Measurements from ENCODE around the gene STK35. TPM values are rescaled to one million over a fixed set of nuclear protein-coding genes. Genes with fewer than 3 reads are reported as not detected.
A peak's percentile ranks its signal among the peaks of the same experiment; 100 is the strongest.

Gene STK35
- polyA plus RNA-seq, 1 experiment: 8.2 TPM

- Histone ChIP-seq H3K4me3 (ENCODE audit: low read depth, low read length) (no peak overlapping the region), H3K27me3 (ENCODE audit: control insufficient read depth, insufficient read depth, low read length) (no peaks in the 10 kb centered on the region), H3K36me3 (ENCODE audit: control insufficient read depth, insufficient read depth, low read length) (peaks cover 3% of the 10 kb centered on the region; the same call in 1 of the 2 replicates)
- ChIA-PET POLR2A (no interaction called here), CTCF (interaction anchor here (0.7 kb wide), 1 partner anchor 38 kb away, joined by 3 read pairs; no protein-coding TSS in a partner anchor)
- TF ChIP-seq CTCF (IDR thresholded peaks at IDR 0.05; ENCODE audit: insufficient read depth, low read depth, low read length): no peak
- DNase-seq (ENCODE audit: low read depth): no peak
Observed at GRCh38 chr20:2150660-2151059, 49.0 kb downstream of the STK35 start.

GRCh38 chr20:2151858-2152281 lies 50.2 kb downstream of the STK35 start:
- no peak for TF ChIP-seq CTCF (IDR thresholded peaks at IDR 0.05; ENCODE audit: insufficient read depth, low read depth, low read length)
- Histone ChIP-seq H3K27me3 (ENCODE audit: control insufficient read depth, insufficient read depth, low read length) (no peaks in the 10 kb centered on the region), H3K4me3 (ENCODE audit: low read depth, low read length) (no peak overlapping the region), H3K36me3 (ENCODE audit: control insufficient read depth, insufficient read depth, low read length) (no peaks in the 10 kb centered on the region; the same call in 1 of the 2 replicates)
- CTCF ChIA-PET: interaction anchor here (0.6 to 1.1 kb wide), 2 partner anchors 21 to 219 kb away, joined by 3 to 7 read pairs; no protein-coding TSS in a partner anchor
- POLR2A ChIA-PET: no interaction called here
- DNase-seq (ENCODE audit: low read depth): peak; percentile 26

DNA sequence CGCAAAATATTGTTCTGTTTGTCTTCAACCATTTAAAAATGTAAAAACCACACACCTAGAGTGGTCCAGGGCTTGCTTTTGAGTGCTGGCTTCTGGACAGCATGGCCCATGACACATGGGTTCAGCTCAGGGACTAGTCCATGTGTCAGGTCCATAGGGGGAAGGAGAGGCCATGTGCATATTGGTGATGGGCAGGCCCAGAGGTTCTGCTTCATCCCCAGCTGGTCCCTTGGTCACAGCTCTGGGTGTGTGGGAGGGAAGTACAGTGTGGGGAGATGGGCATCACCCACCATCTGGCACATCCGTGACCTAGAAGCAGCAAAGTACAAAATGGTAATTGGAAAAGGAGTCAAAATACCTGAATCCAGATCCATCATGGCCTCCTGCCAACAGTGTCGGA lies 50.7 kb downstream of the STK35 start:
- TF ChIP-seq CTCF (IDR thresholded peaks at IDR 0.05; ENCODE audit: insufficient read depth, low read depth, low read length): no peak
- CTCF ChIA-PET: interaction anchor here (1.1 kb wide), 1 partner anchor 20 kb away, joined by 7 read pairs; no protein-coding TSS in a partner anchor
- Histone ChIP-seq H3K27me3 (ENCODE audit: control insufficient read depth, insufficient read depth, low read length) (no peaks in the 10 kb centered on the region), H3K4me3 (ENCODE audit: low read depth, low read length) (no peak overlapping the region), H3K36me3 (ENCODE audit: control insufficient read depth, insufficient read depth, low read length) (no peaks in the 10 kb centered on the region)
- POLR2A ChIA-PET: no interaction called here
- no peak for DNase-seq (ENCODE audit: low read depth)

DNA sequence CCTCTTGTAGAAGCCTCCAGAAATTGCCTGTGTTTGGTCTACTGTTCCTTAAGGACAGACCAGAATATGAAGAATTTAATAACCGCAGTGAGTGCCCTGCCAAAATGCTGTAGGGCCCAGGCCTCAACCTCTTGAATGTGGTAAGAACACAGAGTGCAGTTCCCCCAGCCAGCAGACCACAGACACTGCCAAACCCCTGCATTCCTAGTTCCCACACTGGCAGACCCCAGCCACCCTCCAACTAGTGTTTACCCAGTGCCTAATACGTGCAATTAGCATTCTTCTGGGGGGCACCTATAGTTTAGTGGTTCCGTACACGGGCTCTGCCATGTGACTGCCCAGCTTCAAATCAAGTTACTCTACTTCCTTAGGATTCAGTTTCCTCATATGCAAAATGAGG lies 51.7 kb downstream of the STK35 start:
- H3K36me3 ChIP-seq (ENCODE audit: control insufficient read depth, insufficient read depth, low read length): no peaks in the 10 kb centered on the region
- H3K27me3 ChIP-seq (ENCODE audit: control insufficient read depth, insufficient read depth, low read length): no peaks in the 10 kb centered on the region
- ChIA-PET CTCF (interaction anchor here (1.0 kb wide), 1 partner anchor 19 kb away, joined by 4 read pairs; no protein-coding TSS in a partner anchor), POLR2A (no interaction called here)
- TF ChIP-seq CTCF (IDR thresholded peaks at IDR 0.05; ENCODE audit: insufficient read depth, low read depth, low read length): no peak
- H3K4me3 ChIP-seq (ENCODE audit: low read depth, low read length): no peak overlapping the region
- DNase-seq (ENCODE audit: low read depth): no peak

DNA sequence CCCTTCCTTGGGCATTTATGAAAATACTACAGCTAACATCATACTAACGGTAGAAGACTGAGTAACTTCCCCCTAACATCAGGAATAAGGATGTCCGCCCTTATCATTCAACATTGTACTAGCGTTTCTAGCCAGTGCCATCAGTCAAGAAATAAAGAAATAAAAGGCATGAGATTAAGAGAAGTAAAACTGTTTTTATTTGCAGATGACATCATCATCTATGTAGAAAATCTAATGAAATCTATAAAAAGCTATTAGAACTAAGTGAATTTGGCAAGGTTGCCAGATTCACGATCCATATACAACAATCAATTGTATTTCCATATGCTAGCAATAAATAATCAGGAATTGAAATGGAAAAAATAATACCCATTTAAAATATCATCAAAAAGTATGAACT lies 54.6 kb downstream of the STK35 start:
- Histone ChIP-seq H3K4me3 (ENCODE audit: low read depth, low read length) (no peak overlapping the region), H3K36me3 (ENCODE audit: control insufficient read depth, insufficient read depth, low read length) (no peaks in the 10 kb centered on the region), H3K27me3 (ENCODE audit: control insufficient read depth, insufficient read depth, low read length) (no peaks in the 10 kb centered on the region)
- DNase-seq (ENCODE audit: low read depth): no peak
- ChIA-PET POLR2A (no interaction called here), CTCF (interaction anchor here (1.0 to 1.8 kb wide), 3 partner anchors 14 to 354 kb away, joined by 3 to 5 read pairs (median 4); no protein-coding TSS in a partner anchor)
- no peak for TF ChIP-seq CTCF (IDR thresholded peaks at IDR 0.05; ENCODE audit: insufficient read depth, low read depth, low read length)
